ENCODE measurements around the gene UQCRH. TPM values are rescaled to one million over a fixed set of nuclear protein-coding genes. Genes with fewer than 3 reads are reported as not detected.
A peak's percentile ranks its signal among the peaks of the same experiment; 100 is the strongest.

UQCRH gene
- total RNA-seq, 4 donors from 2014 or later = 329 to 618 (median 564) TPM

DNA sequence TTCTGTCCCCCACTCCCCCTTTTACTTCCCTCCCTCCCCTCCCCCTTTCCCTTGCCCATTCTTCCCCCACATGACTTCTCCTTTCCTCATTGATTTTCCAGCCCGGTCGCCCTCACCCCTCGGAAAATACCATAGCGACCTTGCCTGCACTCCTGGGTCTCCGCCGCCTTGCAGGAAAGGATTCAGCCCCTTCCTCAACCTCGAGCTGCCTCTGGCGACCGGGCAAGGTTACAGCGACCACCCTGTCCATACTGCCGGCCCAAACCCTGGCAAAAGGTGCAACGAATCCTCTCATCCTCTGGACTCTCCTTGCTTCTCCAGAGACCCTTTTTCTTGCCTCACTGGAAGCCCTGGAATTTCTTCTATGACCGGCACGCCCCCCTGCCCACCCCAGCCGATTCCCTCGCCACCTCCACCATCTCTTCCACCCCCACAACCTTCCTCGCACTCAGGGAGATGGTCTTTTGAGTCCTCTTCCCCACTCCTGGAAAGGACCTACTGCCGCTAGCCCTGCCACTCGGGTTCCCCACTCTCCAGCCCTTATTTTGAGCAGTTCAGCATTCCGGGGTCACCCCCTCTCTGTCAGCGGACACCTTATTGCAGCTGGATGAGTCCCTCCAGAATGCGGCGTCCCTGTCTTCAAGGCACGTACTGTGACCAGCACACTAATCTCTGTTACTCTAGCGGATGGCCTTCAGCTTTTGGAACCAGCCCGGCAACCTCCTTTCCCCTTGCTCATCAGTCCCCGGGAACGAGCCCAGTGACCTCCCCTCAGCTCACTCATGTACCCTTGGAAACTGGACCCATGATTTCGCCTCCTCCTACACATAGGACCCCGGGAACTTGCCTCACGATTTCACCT is 38.0 kb downstream of the UQCRH start:
- DNase-seq = no peak
- intact Hi-C loops (cut with DNase I) = loop anchor here (5.0 kb wide), 1 partner anchor 39 kb away; the partner anchor contains the start of genes LRRC41 and UQCRH
- H3K9me3 ChIP-seq = no peaks in the 10 kb centered on the region
- H3K36me3 ChIP-seq = peaks cover 0 to 45% (median 0%) of the 10 kb centered on the region in 3 donors
- H3K27ac ChIP-seq = peak overlapping the region; percentile 95 to 98 (median 97)
- peaks cover 4 to 34% (median 12%) of the 10 kb centered on the region in 3 donors for H3K4me1 ChIP-seq
- WGBS, 2 donors = 41 to 53% methylated on average over 19 to 31 of the region's 31 CpGs
- H3K4me3 ChIP-seq = peak overlapping the region; percentile 70 to 81 (median 76)
- no peaks in the 10 kb centered on the region for H3K27me3 ChIP-seq
- TF ChIP-seq POLR2A (IDR thresholded peaks at IDR 0.05) = no peak
- TF ChIP-seq, protein P1, sequence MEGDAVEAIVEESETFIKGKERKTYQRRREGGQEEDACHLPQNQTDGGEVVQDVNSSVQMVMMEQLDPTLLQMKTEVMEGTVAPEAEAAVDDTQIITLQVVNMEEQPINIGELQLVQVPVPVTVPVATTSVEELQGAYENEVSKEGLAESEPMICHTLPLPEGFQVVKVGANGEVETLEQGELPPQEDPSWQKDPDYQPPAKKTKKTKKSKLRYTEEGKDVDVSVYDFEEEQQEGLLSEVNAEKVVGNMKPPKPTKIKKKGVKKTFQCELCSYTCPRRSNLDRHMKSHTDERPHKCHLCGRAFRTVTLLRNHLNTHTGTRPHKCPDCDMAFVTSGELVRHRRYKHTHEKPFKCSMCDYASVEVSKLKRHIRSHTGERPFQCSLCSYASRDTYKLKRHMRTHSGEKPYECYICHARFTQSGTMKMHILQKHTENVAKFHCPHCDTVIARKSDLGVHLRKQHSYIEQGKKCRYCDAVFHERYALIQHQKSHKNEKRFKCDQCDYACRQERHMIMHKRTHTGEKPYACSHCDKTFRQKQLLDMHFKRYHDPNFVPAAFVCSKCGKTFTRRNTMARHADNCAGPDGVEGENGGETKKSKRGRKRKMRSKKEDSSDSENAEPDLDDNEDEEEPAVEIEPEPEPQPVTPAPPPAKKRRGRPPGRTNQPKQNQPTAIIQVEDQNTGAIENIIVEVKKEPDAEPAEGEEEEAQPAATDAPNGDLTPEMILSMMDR (IDR thresholded peaks at IDR 0.05) = no peak

DNA sequence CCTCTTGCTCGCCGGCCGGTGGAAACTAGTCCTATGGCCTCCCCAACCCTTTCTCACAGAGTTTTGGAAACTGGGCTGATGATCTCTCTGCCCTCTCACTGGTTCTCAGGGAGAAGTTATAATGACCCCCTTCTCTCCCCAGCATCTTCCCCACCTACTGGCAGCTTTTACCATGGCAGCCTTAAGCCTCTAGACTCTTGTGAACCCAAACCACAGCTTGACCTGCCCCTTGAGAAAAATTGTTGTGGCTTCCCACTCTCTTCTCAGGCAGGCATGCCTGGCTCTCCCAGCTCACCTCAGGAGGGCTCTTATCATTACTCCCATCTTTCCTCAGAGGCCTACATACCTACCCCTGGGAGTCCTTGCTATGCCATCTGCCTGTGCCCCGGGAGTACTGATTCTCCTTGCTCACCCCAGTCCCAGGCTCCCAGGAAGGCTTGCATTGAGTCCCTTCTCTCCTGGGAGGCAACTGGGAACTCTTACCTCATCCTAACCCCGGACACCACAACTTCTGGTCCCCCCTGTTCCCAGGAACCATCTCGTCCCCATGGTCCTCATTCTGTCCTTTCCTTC is 38.7 kb downstream of the UQCRH start:
- intact Hi-C loops (cut with DNase I) = loop anchor here (5.0 kb wide), 1 partner anchor 40 kb away; the partner anchor contains the start of genes LRRC41 and UQCRH
- no peaks in the 10 kb centered on the region for H3K9me3 ChIP-seq
- DNase-seq = no peak
- no peak for TF ChIP-seq POLR2A (IDR thresholded peaks at IDR 0.05)
- TF ChIP-seq, protein P1 (IDR thresholded peaks at IDR 0.05) = peak in 1 of 6 experiments; percentile 34
- H3K4me1 ChIP-seq = peaks cover 4 to 34% (median 12%) of the 10 kb centered on the region in 3 donors
- no peak overlapping the region for H3K4me3 ChIP-seq
- H3K27ac ChIP-seq = peak overlapping the region; percentile 95 to 98 (median 97)
- WGBS, 2 donors = 88 to 92% methylated on average over 6 of the region's 6 CpGs
- peaks cover 0 to 52% (median 3%) of the 10 kb centered on the region in 3 donors for H3K36me3 ChIP-seq
- H3K27me3 ChIP-seq = no peaks in the 10 kb centered on the region

DNA sequence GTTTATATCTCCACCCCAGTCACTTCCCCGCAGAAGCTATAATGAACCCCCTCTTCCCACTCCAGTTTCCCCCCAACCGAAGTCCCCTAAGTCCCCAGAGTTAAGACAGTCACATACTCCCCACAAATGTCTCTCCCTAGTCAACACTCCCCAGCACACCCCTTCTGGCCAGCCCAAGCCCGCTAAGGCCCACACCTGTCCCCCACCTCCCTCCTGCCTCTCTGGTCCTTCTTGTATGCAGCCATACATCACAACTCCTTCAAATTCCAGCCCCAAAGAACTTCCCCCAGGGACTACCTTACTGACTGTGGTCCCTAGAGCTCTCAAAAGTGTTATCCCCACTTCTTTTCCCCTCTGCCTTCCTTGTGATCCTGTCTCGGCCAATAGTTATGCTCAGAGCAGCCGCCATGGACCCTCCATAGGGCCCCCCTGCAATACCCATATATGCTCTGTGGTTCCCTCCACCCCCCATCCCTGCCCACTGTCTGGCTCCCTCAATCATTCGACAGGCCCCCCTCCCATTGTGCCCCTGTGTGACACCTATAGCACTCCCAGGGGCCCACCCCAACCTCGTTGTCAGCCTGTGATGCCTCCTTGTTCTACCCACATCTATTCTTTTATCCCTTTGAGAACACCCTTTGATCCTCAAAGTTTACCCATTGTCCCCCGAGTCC is 39.3 kb downstream of the UQCRH start:
- no peaks in the 10 kb centered on the region for H3K9me3 ChIP-seq
- no peak for DNase-seq
- WGBS, 2 donors = 85 to 88% methylated on average over 8 of the region's 8 CpGs
- H3K4me1 ChIP-seq = peaks cover 4 to 34% (median 12%) of the 10 kb centered on the region in 3 donors
- H3K27me3 ChIP-seq = no peaks in the 10 kb centered on the region
- intact Hi-C loops (cut with DNase I) = loop anchor here (5.0 kb wide), 1 partner anchor 41 kb away; the partner anchor contains the start of genes LRRC41 and UQCRH
- TF ChIP-seq, protein P1 (IDR thresholded peaks at IDR 0.05) = no peak
- no peak for TF ChIP-seq POLR2A (IDR thresholded peaks at IDR 0.05)
- H3K4me3 ChIP-seq = no peak overlapping the region
- H3K27ac ChIP-seq = peak overlapping the region in 1 of 4 donors; percentile 98
- H3K36me3 ChIP-seq = peaks cover 0 to 59% (median 6%) of the 10 kb centered on the region in 3 donors

DNA sequence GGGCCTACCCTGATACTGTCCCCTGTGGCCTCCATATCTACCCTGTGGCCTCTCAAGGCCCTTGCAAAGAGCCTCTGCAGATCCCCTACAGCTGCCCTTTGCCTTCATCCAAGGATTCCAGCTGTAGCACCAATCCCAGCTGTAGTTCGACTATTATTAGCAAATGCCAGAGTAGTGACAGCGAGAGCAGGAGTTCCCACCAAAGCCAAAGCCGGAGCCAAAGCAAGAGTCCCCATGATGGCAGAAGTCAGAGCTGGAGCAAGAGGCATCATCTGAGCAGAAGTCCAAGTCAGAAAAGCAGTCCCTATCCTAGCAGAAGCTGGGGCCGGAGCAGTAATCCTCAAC is 39.8 kb downstream of the UQCRH start:
- H3K36me3 ChIP-seq = peaks cover 0 to 62% (median 6%) of the 10 kb centered on the region in 3 donors
- no peak overlapping the region for H3K27ac ChIP-seq
- H3K27me3 ChIP-seq = no peaks in the 10 kb centered on the region
- peaks cover 4 to 34% (median 12%) of the 10 kb centered on the region in 3 donors for H3K4me1 ChIP-seq
- 88% methylated on average over 4 of the region's 4 CpGs; no CpG with 5 or more reads in 1 of the 2 donors for WGBS, 2 donors
- intact Hi-C loops (cut with DNase I) = loop anchor here (5.0 kb wide), 1 partner anchor 41 kb away; the partner anchor contains the start of genes LRRC41 and UQCRH
- no peaks in the 10 kb centered on the region for H3K9me3 ChIP-seq
- TF ChIP-seq, protein P1 (IDR thresholded peaks at IDR 0.05) = no peak
- TF ChIP-seq POLR2A (IDR thresholded peaks at IDR 0.05) = no peak
- DNase-seq = no peak
- H3K4me3 ChIP-seq = no peak overlapping the region
